Activated CD8-positive, alpha-beta memory T cell treated with anti-CD3 and anti-CD28 coated beads for 36 hours (primary cell): ENCODE results near the gene ORC6. TPM values are rescaled to one million over a fixed set of nuclear protein-coding genes. Genes with fewer than 3 reads are reported as not detected.

ENCODE experiments used
- CTCF ChIA-PET: fragments of 350-600 bp; sonication (Branson Sonifier 250); formaldehyde crosslinking; loops from one replicate; lab custom pipeline; 2021; ENCODE audit warnings: antibody characterized with exemption; lab: Charles Lee
- POLR2A ChIA-PET: fragments of 350-600 bp; sonication (Branson Sonifier 250); formaldehyde crosslinking; loops from one replicate; lab custom pipeline; 2021; ENCODE audit warnings: antibody characterized with exemption; lab: Charles Lee
- total RNA-seq, 2 experiments: library from RNA; stranded (reverse); gene quantifications; one replicate each; pipeline ENCODE4 v1.2.3, GENCODE V29; 2021

The ORC6 gene
- total RNA-seq, 2 experiments from 2014 or later: 53.0 to 54.6 TPM

DNA sequence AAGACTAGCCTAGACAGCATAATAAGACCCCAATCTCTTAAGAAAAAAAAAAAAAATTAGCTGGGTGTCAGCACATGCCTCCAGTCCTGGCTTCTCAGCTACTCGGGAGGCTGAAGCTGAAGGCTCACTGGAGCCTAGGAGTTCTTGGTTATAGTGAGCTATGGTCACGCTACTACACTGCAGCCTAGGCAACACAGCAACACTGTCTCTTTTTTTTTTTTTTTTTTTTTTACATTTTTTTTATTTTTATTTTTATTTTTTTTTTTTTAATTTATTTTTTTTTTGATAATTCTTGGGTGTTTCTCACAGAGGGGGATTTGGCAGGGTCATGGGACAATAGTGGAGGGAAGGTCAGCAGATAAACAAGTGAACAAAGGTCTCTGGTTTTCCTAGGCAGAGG, 4.1 kb downstream of the ORC6 start:
- CTCF ChIA-PET: interaction anchor here (0.6 kb wide), 1 partner anchor 149 kb away, joined by 3 read pairs; no protein-coding TSS in a partner anchor
- POLR2A ChIA-PET: no interaction called here

DNA sequence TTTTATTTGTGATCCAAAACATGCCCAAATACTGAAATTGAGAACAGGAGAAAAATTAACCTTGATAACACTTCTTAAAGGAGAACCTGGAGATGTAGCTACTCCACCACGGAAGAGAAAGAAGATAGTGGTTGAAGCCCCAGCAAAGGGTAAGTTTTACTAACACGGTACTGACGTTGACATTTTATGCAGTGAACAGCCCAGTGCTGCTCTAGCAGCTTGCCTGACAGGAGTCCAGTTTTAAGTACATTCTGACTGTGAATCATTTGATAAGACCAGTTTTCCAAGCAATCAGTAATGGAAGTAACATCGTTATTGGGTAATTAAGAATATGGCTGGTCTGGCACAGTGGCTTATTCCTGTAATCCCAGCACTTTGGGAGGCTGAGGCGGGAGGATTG, 6.5 kb downstream of the ORC6 start:
- POLR2A ChIA-PET: no interaction called here
- CTCF ChIA-PET: interaction anchor here (0.9 kb wide), 1 partner anchor 23 kb away, joined by 3 read pairs; no protein-coding TSS in a partner anchor

DNA sequence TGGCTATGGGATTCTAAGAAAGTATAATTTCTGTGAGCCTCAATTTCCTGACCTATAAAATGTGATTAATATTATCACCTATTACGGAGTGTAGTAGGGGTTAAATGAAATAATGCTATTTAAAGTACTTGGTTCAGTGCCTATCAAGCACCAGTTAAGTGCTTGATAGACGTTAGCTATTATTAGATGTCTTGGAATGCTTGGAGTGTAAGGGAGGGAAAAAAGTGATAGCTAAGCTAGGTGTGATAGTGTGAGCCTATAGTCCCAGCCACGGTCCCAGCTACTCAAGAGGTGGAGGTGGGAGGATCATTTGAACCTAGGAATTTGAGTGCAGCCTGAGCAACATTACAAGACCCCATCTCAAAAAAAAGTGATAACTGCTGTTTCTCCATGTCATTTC, 7.5 kb downstream of the ORC6 start:
- ChIA-PET POLR2A (no interaction called here), CTCF (no interaction called here)

DNA sequence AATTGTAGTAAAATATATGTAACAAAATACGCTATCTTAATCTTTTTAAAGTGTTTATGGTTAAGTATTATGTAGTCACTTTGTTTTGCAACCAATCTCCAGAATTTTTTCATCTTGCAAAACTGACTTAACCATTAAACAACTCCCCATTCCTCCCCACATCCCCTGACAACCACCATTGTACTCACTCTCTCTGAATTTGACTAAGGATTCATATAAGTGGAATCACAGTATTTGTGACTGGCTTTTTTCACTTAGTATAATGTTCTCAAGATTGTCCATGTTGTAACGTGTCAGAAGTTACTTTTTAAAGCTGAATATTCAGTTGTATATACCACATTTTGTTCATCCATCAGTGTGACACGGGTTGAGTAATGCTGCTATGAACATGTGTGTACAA, 10.6 kb downstream of the ORC6 start:
- ChIA-PET POLR2A (no interaction called here), CTCF (no interaction called here)

DNA sequence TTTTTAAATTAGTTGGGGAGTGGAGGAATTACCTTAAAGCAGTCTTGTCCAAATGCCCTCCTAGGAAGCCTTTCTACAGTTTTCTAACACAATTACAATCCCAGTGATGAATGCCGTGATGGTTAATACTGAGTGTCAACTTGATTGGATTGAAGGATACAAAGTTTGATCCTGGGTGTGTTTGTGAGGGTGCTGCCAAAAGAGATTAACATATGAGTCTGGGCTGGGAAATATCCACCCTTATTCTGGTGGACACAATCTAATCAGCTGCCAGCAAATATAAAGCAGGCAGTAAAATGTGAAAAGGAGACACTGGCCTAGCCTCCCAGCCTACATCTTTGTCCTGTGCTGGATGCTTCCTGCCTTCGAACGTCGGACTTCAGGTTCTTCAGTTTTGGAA, 12.2 kb downstream of the ORC6 start:
- POLR2A ChIA-PET: no interaction called here
- CTCF ChIA-PET: no interaction called here

DNA sequence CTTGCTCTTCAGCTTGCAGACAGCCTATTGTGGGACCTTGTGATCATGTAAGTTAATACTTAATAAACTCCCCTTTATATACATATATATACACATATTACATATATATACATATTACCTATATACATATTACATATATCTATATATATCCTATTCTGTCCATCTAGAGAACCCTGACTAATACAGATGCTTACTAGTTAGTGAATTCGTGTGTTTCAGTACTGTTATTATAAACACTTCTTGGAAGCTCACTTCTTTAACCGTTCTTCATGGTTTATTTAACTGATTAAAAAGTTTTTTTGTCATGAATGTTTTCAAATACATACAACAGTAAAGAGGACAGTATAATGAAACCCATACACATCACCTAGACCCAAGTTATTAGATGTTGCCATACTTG, 12.6 kb downstream of the ORC6 start:
- POLR2A ChIA-PET: no interaction called here
- CTCF ChIA-PET: no interaction called here

DNA sequence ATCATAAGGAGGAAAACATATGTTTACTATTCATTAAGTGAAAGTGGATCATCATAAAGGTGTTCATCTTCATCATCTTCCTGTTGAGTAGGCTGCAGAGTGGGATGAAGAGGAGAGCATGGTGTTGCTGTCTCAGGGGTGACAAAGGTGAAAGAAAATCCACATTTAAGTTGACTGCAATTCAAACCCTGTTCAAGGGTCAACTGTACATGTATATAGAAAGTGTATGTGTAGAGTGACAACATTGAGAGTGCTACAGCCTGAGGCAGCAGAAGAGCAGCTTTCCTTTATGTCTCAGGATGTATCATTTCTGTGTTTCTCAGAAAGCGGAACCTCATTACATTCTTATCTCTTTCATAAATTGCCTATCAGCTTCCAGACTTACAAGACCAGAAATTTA, 17.2 kb downstream of the ORC6 start:
- ChIA-PET CTCF (interaction anchor here (0.7 kb wide), 1 partner anchor 134 kb away, joined by 5 read pairs; no protein-coding TSS in a partner anchor), POLR2A (no interaction called here)

DNA sequence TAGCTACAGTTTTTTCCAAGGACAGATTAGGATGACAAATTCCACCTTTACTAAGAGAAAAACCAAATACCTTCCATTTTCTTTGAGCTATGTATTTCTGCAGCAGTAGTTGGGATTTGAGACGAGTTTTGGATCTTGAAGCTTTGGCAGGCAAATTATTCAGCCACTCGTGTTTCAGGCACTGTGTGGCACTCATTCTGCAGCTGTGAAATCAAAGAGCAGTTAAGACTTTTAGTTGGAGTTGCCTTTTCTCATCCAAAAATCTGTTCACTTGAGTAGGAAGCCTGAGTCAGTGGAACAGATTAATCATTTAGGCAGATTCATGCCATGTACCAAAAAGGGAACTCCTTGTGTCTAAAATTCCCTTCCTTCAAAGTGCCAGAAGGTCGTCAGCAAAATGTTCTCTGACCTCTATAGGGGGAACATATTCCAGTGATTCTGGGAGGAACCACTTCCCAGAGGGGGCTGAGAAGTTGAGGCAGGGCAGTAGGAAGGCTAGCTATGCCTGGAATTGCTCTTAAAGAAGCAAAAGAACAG, 20.1 kb downstream of the ORC6 start:
- CTCF ChIA-PET: no interaction called here
- POLR2A ChIA-PET: no interaction called here

DNA sequence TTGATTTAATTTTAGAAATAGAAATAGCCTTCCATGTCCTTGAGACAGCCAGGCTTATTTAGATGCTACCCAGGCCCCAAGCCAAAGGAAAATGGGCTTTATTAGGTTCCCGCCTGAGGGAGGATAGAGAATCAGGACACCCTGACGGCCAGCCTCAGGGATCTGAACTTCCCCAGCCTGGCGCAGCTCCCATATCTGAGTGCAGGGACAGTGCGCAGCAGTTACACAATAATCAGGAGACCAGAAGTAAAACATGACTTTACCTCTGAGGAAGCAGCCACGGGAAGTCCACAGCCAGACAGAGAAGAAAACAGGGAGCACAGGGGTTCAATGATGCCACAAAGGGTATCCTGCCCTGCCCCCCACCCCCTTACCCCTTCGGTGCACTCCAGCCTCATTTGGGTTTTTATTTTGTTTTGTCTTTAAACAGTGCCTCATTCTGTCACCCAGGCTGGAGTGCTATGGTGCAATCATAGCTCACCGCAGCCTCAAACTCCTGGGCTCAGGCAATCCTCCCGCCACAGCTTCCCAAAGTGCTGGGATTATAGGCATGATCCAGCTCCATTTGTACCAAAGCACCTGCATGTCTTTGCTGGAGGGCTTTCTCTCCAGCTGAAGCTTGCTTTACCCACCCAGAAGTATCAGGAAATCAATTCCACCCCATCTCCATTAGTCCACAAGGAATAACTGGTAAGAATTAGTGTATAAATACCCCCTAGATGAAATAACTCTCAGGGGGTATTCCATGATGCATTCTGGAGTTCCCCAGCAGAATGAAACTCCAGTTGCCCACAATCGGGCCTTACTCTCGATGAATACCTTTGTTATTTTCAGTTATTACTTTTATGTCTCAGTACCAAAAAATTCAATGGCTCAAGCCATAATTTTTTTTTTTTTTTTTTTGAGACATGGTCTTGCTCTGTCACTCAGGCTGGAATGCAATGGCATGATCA, 21.9 kb downstream of the ORC6 start:
- CTCF ChIA-PET: no interaction called here
- POLR2A ChIA-PET: no interaction called here

DNA sequence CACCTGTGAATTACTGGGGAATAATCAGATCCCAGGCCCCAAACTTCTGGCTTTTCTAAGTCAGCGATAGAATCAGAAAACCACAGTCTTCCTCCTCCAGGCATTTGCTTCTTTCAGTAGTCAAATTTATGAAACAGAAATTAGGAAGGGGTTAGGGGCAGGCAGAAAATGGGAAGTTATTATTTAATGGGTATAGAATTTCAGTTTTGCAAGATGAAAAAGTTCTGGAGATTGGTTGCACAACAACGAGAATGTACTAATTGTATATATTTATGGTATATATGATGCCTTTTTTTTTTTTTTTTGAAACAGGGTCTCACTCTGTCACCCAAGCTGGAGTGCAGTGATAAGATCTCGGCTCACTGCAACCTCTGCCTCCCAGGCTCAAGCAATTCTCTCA, 23.5 kb downstream of the ORC6 start:
- ChIA-PET CTCF (no interaction called here), POLR2A (no interaction called here)

DNA sequence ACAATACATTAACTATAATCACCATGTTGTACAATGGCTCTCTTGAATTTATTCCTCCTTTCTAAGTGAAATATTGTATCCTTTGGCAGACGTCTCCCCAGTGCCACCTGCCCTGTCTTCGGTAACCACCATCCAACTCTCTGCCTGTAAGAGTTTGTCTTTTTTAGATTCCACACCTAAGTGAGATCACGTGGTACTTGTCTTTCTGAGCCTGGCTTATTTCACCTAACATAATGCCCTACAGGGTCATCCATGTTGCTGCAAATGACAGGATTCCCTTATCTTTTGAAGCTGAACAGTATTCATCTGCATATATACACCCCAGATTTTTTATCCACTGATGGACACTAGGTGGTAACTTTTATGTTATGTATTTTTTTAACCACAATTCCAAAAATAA, 24.2 kb downstream of the ORC6 start:
- ChIA-PET POLR2A (no interaction called here), CTCF (interaction anchor here (0.6 kb wide), 1 partner anchor 27 kb away, joined by 3 read pairs; no protein-coding TSS in a partner anchor)

DNA sequence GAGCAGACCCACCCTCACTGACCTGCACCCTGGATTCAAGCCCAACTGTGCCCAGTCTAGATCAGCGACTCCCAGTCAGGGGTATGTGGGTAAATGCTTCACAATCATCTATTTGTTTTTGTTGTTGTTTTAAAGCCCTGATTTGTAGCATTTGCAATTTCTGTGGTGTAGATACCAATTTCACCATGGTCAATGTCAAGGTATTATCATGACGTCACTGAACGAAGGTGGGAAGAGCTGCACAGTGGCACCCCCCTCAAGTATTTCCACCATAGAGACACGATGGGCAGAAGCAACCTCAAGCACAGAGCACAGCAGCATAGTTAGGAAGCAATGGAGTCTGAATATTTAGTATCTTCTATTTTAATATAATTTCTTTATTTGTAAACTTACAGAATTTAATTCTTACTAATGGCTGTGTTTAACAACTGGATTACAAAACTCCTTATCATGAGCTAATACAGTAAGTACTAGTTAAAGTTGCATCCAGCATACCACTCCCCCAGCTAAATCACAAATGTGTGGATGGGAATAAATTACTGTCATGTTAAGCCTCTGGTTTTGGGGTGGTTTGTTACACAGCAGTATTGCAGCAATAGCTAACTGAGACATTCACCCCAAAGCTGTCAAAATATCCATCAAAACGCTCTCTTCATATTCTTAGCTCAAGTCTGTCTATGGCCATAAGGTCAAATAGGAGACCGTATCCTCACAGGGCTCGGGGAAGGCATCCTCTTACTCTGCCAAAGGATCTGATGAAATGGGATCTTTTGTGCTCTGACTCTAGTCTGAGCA, 25.5 kb downstream of the ORC6 start:
- ChIA-PET POLR2A (no interaction called here), CTCF (no interaction called here)

DNA sequence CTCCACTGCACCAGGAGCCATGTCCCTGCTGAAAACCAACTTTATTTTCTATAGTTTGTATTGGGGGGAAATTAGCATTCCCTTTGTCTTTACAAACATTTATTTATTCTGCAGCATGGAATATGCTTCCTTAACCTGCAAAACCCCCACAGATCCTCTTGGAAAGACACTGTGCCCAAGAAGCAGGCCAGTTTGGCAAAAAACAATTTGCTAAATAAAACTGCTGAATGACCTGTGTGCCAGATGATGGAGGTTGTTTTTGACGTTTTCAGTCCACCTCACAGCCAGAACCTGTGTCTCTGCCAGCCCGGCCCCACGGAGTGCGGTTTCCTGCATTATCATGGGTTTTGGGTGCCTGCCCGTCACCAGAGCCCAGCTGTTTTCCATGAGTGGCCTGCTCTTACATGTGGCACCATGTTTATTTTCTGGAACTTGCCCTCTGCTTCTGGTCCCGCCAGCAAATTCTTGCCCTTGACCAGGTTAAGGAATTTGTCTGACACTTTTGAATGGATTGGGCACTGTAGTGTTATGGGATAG, 26.4 kb downstream of the ORC6 start:
- ChIA-PET POLR2A (no interaction called here), CTCF (no interaction called here)

DNA sequence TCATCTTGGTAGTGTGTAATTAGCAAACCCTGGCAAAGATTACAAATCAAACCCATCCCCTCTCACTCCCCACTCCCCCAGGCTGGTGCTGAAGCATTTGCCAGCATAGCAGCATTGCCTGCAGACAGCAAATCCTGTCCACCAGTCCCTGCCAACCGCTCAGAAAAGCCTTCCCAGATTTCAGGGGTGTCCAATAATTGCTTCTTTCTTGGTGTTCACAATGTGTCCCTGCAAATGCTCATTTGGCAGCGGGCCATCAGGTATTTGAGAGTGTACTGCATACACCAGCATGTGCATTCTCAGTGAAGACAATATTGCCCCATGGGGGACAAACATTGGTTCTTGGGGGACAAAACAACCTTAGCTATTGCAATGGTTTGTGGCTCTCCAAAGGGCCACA, 28.2 kb downstream of the ORC6 start:
- CTCF ChIA-PET: no interaction called here
- POLR2A ChIA-PET: no interaction called here

DNA sequence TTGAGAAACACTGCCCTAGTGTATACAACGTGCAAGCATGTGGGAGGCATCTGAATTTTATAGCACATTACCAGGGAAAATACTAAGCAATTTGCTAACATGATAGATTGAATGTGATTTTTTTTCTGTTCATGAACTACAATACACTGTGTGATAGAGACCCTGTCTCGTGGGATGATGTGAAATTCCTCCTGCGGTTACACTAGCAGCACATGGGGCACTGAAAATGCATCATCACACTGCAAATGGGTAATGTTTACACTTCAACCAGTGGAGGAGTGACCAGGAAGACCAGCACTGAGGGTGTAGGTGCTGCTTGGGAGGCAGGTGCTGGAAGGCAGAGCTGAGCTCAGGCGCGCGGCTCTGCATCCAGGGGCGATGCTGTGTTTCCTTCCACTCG, 28.8 kb downstream of the ORC6 start:
- POLR2A ChIA-PET: no interaction called here
- CTCF ChIA-PET: no interaction called here

DNA sequence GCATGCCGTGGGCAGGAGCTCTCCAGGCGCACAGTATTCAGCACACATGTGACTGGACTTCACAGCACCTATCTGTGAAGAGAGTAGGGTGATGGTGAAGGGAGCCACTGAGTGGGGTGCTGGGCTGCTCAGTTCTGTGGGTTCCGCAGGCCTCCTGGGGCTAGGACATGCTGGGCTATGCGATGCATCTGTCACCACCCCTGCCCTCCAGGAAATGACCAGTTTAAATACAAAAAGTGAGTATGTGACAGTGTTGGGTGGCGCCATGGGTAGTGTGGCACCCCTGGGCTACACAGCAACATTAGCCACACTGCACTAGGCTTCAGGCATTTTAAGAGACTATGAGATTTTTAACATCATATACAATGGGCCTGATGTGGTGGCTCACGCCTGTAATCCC, 30.1 kb downstream of the ORC6 start:
- ChIA-PET CTCF (no interaction called here), POLR2A (no interaction called here)

DNA sequence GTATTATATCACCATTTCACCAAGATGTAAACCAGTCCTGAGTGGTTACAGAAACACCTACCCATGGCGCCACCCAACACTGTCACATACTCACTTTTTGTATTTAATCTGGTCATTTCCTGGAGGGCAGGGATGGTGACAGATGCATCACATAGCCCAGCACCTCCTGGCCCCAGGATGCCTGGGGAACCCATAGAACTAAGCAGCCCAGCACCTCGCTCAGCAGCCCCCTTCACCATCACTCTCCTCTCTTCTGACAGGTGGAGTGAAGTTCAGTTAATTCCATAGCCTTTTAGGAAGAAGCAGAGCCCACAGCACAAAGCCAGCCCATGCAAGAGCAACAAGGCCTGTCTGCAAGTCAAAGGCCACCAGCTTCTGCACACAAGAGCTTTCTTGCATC, 31.2 kb downstream of the ORC6 start:
- ChIA-PET POLR2A (no interaction called here), CTCF (no interaction called here)

DNA sequence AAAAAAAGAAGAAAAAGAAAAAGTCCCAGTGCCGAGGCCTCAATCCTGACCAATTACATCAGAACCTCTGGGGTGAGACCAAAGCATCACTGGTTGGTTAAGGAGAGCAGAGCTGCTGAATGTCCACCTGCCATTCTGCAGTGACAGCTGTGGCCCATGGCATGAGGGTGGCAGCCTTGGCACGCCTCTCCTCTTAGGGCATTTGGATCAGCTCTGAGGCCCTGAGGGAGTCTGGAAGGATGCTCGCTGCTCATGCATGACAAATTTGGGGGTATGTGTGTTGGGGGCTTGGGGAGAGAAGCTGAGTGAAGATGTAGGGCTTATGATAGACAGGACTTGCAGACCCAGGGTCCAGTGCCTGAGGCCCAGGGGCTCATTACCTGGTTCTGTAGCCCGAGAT, 32.4 kb downstream of the ORC6 start:
- POLR2A ChIA-PET: no interaction called here
- CTCF ChIA-PET: no interaction called here

DNA sequence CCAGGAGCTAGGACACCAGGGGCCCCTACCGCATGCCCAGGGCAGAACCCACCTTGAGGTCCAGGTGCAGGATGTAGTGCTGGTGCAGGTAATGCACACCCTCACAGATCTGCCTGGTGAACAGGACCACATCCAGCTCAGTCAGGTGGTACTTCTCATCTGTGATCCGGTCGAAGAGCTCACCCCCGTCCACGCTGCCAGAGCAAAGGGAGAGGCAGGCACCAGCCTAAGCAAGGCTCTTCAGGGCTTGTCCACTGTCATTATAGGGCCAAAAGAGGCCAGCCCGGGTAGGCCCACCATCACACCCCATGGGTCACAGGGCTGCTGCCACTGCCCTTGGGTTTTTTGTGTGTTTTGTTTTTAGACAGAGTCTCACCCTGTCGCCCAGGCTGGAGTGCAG, 37.7 kb downstream of the ORC6 start:
- CTCF ChIA-PET: no interaction called here
- POLR2A ChIA-PET: no interaction called here

DNA sequence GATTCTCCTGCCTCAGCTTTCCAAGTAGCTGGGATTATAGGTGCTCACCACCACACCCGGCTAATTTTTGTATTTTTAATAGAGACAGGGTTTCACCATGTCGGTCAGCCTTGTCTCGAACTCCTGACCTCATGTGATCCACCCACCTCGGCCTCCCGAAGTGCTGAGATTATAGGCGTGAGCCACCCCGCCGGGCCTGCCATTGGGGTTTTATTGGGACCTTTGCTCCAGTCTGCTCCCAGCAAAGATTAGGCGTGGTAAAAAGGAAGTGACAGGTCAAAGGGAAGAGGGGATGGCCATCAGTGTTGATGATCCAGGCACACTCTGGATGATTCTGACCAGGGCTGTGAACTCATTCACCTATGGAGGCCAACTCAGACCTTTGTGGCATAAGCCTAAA, 38.2 kb downstream of the ORC6 start:
- ChIA-PET CTCF (no interaction called here), POLR2A (no interaction called here)
